ENCODE data around the gene UBA6. TPM values are rescaled to one million over a fixed set of nuclear protein-coding genes. Genes with fewer than 3 reads are reported as not detected.

Gene UBA6
- total RNA-seq, 2 donors from 2014 or later: 28.3 to 94.5 TPM

DNA sequence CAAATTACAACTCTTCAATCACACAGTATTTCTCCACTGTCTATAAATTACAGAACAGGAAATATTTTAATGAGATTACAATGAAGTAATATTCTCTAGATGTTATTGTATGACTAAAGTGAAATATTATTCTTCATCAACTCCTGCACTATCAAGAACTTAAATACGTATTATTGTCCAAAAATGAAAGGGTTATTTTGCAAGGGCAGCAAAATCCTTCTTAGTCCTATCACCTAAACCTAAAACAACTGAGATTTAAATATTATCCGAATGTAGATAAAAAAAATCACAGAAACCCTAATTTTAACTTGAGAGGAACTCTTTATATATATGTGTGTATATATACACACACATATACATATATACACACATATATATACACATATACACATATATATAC is 4.9 kb downstream of the UBA6 start:
- DNase-seq (ENCODE audit: low spot score) (no peak), ATAC-seq (ENCODE audit: insufficient number of reproducible peaks, low FRiP score, low read depth) (no peak)
- no peak for TF ChIP-seq CTCF (IDR thresholded peaks at IDR 0.05)
- Histone ChIP-seq H3K9me3 (no peaks in the 10 kb centered on the region), H3K4me1 (ENCODE audit: control insufficient read depth in 1 of 2, low read depth in 2 of 2) (peaks cover 0 to 8% of the 10 kb centered on the region in 2 donors), H3K27me3 (replicated peaks; ENCODE audit: insufficient read depth) (no peaks in the 10 kb centered on the region), H3K36me3 (peaks cover 5% of the 10 kb centered on the region), H3K4me3 (no peak overlapping the region), H3K27ac (no peak overlapping the region)

DNA sequence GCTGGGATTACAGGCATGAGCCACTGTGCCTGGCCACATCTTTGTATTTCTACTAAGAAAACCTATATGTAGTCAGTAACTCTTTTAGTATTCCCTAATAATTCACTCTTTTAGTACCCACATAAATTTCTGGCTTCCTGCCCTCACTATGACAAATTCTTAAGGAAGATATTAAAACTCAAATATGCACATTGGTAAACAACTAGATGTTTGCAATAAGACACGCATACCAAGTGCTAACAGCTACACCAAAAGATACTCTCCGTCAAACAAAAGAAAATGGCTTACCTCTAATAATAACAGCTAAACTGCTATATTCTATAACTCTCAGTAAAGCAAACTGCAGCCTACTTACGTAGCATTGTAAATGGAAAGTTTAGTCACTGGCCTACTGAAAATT is 6.3 kb downstream of the UBA6 start:
- Histone ChIP-seq H3K4me1 (ENCODE audit: control insufficient read depth in 1 of 2, low read depth in 2 of 2) (peaks cover 0 to 1% of the 10 kb centered on the region in 2 donors), H3K36me3 (peaks cover 5% of the 10 kb centered on the region), H3K9me3 (no peaks in the 10 kb centered on the region), H3K27ac (no peak overlapping the region), H3K27me3 (replicated peaks; ENCODE audit: insufficient read depth) (no peaks in the 10 kb centered on the region), H3K4me3 (no peak overlapping the region)
- no peak for TF ChIP-seq CTCF (IDR thresholded peaks at IDR 0.05)
- ATAC-seq (ENCODE audit: insufficient number of reproducible peaks, low FRiP score, low read depth): no peak
- DNase-seq (ENCODE audit: low spot score): no peak

DNA sequence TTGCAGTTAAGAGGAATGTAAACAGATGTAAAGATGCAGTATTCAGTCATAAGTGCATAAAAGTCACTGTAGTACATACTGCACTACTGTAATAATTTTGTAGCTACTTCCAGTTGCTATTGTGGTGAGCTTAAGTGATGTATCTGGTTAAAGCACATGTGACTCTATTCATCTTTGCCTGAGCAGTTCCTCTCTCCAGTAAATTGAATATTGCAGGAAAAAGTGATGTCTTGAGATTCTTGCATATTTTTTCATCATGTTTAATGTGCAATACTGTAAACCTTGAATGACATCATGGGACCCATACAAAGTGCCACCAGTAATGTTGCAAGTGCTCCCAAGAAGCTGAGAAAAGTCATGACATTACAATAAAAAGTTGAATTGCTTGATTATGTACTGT is 9.6 kb downstream of the UBA6 start:
- ATAC-seq (ENCODE audit: insufficient number of reproducible peaks, low FRiP score, low read depth) (no peak), DNase-seq (ENCODE audit: low spot score) (no peak)
- H3K27ac ChIP-seq: no peak overlapping the region
- H3K9me3 ChIP-seq: no peaks in the 10 kb centered on the region
- no peak overlapping the region for H3K4me3 ChIP-seq
- H3K4me1 ChIP-seq (ENCODE audit: control insufficient read depth in 1 of 2, low read depth in 2 of 2): no peaks in the 10 kb centered on the region
- TF ChIP-seq CTCF (IDR thresholded peaks at IDR 0.05): no peak
- peaks cover 5% of the 10 kb centered on the region for H3K36me3 ChIP-seq
- H3K27me3 ChIP-seq (replicated peaks; ENCODE audit: insufficient read depth): no peaks in the 10 kb centered on the region

DNA sequence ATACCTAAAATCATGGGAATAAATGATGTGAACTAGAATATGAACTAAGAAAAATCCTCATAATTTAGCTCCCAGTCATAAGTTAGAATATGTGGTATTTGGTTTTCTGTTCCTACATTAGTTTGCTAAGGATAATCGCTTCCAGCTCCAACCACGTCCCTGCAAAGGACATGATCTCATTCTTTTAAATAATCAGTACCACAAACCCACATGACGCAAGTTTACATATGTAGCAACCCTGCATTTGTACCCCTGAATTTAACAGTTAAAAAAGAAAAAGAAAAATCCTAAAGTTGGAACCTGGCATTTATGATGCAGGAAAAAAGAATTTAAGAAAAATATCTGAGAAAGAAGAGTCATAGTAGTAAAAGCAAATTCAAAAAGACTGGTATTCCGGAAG is 13.3 kb downstream of the UBA6 start:
- no peak for ATAC-seq (ENCODE audit: insufficient number of reproducible peaks, low FRiP score, low read depth)
- Histone ChIP-seq H3K36me3 (peaks cover 4% of the 10 kb centered on the region), H3K27me3 (replicated peaks; ENCODE audit: insufficient read depth) (no peaks in the 10 kb centered on the region), H3K4me3 (no peak overlapping the region), H3K27ac (no peak overlapping the region), H3K9me3 (no peaks in the 10 kb centered on the region), H3K4me1 (ENCODE audit: control insufficient read depth in 1 of 2, low read depth in 2 of 2) (no peaks in the 10 kb centered on the region)
- no peak for DNase-seq (ENCODE audit: low spot score)
- no peak for TF ChIP-seq CTCF (IDR thresholded peaks at IDR 0.05)

DNA sequence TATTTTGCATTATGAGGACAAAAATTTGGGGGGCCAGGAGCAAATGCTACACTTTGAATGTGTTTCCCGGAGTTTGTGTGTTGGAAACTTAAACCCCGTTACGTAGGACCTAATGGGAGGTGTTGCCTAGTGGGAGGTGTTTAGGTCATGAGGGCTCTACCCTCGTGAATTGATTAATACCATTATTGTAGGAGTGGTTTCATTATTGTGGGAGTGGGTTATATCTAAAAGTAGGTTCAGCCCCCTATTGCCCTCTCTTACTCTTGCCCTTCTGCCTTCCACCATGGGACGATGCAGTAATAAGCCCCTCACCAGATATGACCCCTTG is 15.5 kb downstream of the UBA6 start:
- TF ChIP-seq CTCF (IDR thresholded peaks at IDR 0.05): no peak
- H3K36me3 ChIP-seq: no peaks in the 10 kb centered on the region
- H3K27ac ChIP-seq: no peak overlapping the region
- H3K4me1 ChIP-seq (ENCODE audit: control insufficient read depth in 1 of 2, low read depth in 2 of 2): no peaks in the 10 kb centered on the region
- H3K4me3 ChIP-seq: no peak overlapping the region
- no peaks in the 10 kb centered on the region for H3K27me3 ChIP-seq (replicated peaks; ENCODE audit: insufficient read depth)
- ATAC-seq (ENCODE audit: insufficient number of reproducible peaks, low FRiP score, low read depth) (no peak), DNase-seq (ENCODE audit: low spot score) (no peak)
- H3K9me3 ChIP-seq: no peaks in the 10 kb centered on the region
